GM23248 (cell line): Measurements from ENCODE around the gene HDAC7.

Experiments used
- EZH2 ChIP-seq: fragments of 200-600 bp; sonication (generic); IDR thresholded peaks from 2 replicates; pipeline ENCODE4 v1.6.1; 2018; ENCODE audit warnings: antibody characterized with exemption, mild to moderate bottlenecking; ENCODE audit not compliant: insufficient read depth, poor library complexity, severe bottlenecking
- EZH2phosphoT487 ChIP-seq: fragments of 200-600 bp; sonication (generic); IDR thresholded peaks from 2 replicates; pipeline ENCODE4 v1.6.1; 2018; ENCODE audit warnings: antibody characterized with exemption, moderate library complexity, mild to moderate bottlenecking, low read depth; ENCODE audit not compliant: insufficient read depth

GRCh38 chr12:47736877-47737676 lies 82.6 kb downstream of the HDAC7 start:
- TF ChIP-seq EZH2phosphoT487, result no peak
- TF ChIP-seq EZH2, result no peak
